HG03064 (cell line): ENCODE measurements around the gene CYTL1.

Source experiments
- ATAC-seq: cut with Tn5 transposase; IDR thresholded peaks from one replicate; pipeline ENCODE4 v1.9.1; 2021; ENCODE audit warnings: low read depth; ENCODE audit not compliant: unreplicated experiment

CYTL1 gene

DNA sequence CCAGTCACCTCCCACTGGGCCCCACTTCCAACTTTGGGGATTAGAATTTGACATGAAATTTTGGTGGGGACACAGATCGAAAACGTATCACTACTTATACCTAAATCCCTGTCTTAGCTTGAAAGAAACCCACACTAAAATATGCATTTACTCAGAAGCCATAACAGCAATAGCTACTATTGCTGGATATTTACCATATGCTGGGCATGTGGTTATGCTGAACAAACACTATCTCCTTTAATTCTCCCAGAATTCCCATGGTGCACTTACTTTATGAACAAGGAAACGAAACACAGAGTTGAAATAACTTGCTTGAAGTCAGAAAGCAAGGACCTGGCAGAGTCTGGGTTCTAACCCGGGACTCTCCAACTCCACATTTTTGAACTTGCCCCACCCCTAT is 39.3 kb downstream of the CYTL1 start:
- no peak for ATAC-seq

DNA sequence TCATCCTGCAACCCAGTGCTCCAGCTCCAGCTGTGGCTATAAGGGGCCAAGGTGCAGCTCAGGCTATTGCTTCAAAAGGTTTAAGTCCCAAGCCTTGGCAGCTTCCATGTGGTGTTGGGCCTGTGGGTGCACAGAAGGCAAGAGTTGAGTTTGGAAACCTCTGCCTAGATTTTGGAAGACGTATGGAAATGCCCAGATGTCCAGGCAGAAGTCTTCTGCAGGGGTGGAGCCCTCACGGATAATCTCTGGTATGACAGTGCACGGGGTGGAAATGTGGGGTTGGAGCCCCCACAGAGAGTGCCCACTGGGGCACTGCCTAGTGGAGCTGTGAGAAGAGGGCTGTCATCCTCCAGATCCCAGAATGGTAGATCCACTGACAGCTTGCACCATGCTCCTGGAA is 44.5 kb downstream of the CYTL1 start:
- no peak for ATAC-seq

DNA sequence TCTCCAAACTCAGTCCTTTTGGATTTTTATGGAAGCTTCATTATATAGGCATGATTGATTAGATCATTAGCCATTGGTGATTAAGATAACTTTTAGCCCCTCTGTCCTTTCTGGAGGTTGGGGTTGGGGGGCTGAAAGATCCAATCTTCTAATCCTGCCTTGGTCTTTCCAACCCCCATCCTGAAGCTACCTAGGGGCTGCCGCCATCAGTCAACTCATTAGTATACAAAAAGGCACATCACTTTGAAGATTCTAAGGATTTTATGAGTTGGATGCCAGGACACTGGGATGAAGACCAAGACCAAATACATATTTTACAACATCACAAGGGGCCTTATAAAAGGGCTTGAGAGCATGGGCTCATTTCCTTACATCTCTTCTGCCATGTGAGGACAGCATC is 47.5 kb downstream of the CYTL1 start:
- ATAC-seq, result no peak

DNA sequence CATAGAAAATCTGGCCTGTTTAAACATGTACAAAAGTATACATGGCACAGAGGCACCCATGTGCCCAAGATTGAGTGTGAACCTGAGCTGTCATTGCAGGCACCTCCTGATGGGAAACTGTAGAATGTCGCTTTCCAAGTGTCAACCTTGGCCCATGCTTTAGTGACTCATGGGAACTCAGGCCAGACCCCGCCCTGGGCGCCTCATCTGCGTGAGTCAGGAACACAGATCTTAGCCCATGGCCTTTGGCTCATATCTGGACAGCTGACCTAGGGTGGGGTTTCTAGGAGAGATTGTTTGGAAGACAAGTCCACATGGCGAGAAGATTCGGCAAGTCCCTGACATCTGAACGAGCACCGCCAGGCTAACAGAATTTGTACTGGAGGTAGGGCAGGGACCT is 50.0 kb downstream of the CYTL1 start:
- no peak for ATAC-seq

DNA sequence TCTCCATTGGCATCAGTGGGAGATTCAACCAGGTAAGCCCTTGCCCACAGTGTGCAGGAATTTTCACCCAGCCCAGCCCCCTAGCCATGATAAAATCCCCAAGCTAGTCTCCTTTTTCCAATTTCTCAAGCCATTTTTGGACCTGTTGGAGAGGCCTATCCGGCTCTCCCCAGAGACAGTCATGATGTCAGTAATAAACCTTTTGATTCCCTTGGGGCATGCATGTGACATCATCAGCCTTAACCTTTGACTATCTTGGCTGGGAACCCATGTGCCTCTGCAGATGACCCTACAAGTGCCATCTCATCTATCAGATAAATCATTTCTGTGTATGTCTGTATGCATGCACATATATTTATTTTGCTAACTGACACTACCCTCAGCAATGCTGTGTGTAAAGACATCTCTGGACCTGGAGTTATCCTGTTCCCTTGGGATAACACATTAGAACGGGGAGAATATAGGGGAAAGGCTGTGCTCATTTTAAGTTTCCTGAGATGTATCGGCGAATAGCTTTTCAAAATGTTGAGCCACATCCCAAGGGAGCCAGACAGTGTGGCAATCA is 51.0 kb downstream of the CYTL1 start:
- no peak for ATAC-seq
